GM23248 (cell line): ENCODE results near the gene RAMP1.

ENCODE experiments used
- EZH2 ChIP-seq: fragments of 200-600 bp; sonication (generic); IDR thresholded peaks from 2 replicates; pipeline ENCODE4 v1.6.1; 2018; ENCODE audit warnings: antibody characterized with exemption, mild to moderate bottlenecking; ENCODE audit not compliant: insufficient read depth, poor library complexity, severe bottlenecking
- EZH2phosphoT487 ChIP-seq: fragments of 200-600 bp; sonication (generic); IDR thresholded peaks from 2 replicates; pipeline ENCODE4 v1.6.1; 2018; ENCODE audit warnings: antibody characterized with exemption, moderate library complexity, mild to moderate bottlenecking, low read depth; ENCODE audit not compliant: insufficient read depth

DNA sequence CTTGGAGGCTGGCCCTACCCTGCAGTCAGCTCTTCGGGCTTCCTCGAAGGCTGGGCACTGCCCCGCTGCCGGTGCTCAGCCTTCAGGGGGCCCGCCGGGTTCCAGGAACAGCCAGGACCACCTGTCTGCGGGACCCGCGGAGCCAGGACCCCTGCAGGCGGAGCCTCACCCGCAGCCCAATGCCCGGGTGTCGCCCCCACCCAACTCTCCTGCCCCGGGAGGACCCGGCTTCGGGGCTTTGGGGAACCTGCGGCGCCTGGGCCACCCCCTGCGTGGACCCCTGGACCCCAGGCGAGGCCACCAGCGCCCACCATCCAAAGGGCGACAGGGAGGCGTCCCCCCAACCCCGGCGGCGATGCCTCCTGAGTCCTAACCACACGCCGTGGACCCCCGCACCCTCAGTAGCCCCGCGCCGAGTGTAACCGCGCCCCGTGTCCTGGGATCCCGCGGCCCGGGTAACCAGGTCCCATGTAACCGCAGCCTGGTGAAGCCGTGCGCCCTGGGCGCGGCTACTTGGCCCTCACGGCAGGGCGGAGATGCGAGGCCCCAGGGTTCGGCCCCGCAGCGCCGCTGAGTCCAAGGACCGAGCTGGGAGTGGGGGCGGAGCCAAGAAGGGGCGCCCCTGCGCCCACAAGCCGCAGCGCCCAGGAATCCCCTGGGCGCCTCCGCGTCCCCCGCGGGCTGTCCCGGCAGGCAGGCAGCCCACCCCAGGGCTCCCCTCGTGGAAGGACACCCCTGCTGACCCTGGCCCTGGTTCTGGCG is 96.4 kb downstream of the RAMP1 start:
- no peak for TF ChIP-seq EZH2phosphoT487
- no peak for TF ChIP-seq EZH2
